HG03066 (cell line): ENCODE measurements around the gene KIF20B.
"Not testable (repeated sequence)": the region's sequence is repeated elsewhere in the genome, so short reads cannot be mapped to it uniquely, and the experiment has no call there.

Source experiments
- ATAC-seq: cut with Tn5 transposase; IDR thresholded peaks from one replicate; pipeline ENCODE4 v1.9.1; 2021; ENCODE audit warnings: low read depth; ENCODE audit not compliant: unreplicated experiment

The KIF20B gene

GRCh38 chr10:89690027-89690426, 11.4 kb upstream of the KIF20B start:
- ATAC-seq = no peak

GRCh38 chr10:89692416-89692815, 9.0 kb upstream of the KIF20B start:
- no peak for ATAC-seq

- no peak for ATAC-seq
Observed at GRCh38 chr10:89693176-89693575, 8.2 kb upstream of the KIF20B start.

GRCh38 chr10:89695307-89695706, 6.1 kb upstream of the KIF20B start:
- no peak for ATAC-seq

GRCh38 chr10:89697946-89698345, 3.4 kb upstream of the KIF20B start:
- ATAC-seq = no peak

GRCh38 chr10:89699581-89700064, 1.8 kb upstream of the KIF20B start:
- no peak for ATAC-seq

GRCh38 chr10:89700923-89701241, 508 bp upstream of the KIF20B start:
- ATAC-seq = no peak

GRCh38 chr10:89702121-89702480, 711 bp downstream of the KIF20B start:
- ATAC-seq = no peak

- ATAC-seq = no peak
Observed at GRCh38 chr10:89705466-89705865, 4.1 kb downstream of the KIF20B start.

GRCh38 chr10:89706011-89706410, 4.6 kb downstream of the KIF20B start:
- ATAC-seq = no peak

GRCh38 chr10:89707372-89707771, 6.0 kb downstream of the KIF20B start:
- no peak for ATAC-seq

- ATAC-seq = no peak
Observed at GRCh38 chr10:89710753-89711152, 9.4 kb downstream of the KIF20B start.

GRCh38 chr10:89734616-89735015, 33.2 kb downstream of the KIF20B start:
- ATAC-seq = no peak

- peak; percentile 98 for ATAC-seq
Observed at GRCh38 chr10:89738551-89739209, 37.3 kb downstream of the KIF20B start.

GRCh38 chr10:89741126-89741762, 39.9 kb downstream of the KIF20B start:
- ATAC-seq = no peak

GRCh38 chr10:89744026-89744425, 42.6 kb downstream of the KIF20B start:
- no peak for ATAC-seq

- no peak for ATAC-seq
Observed at GRCh38 chr10:89745903-89746302, 44.5 kb downstream of the KIF20B start.

GRCh38 chr10:89750441-89750840, 49.1 kb downstream of the KIF20B start:
- no peak for ATAC-seq

- no peak for ATAC-seq
Observed at GRCh38 chr10:89755374-89755773, 54.0 kb downstream of the KIF20B start.

GRCh38 chr10:89759531-89759930, 58.1 kb downstream of the KIF20B start:
- no peak for ATAC-seq

GRCh38 chr10:89763671-89764070, 62.3 kb downstream of the KIF20B start:
- not testable (repeated sequence) for ATAC-seq

- no peak for ATAC-seq
Observed at GRCh38 chr10:89771684-89772083, 70.3 kb downstream of the KIF20B start.
